Measurements from ENCODE around the gene ANTKMT. TPM values are rescaled to one million over a fixed set of nuclear protein-coding genes. Genes with fewer than 3 reads are reported as not detected.

The ANTKMT gene
- total and polyA plus RNA-seq, 2 of the 4 experiments (the other 2 are of a cell fraction): 7.3 to 16.2 TPM

GRCh38 chr16:719815-720446 lies 1.0 kb upstream of the ANTKMT start:
- Histone ChIP-seq H3K18ac (ENCODE audit: low read depth, low read length) (no peak overlapping the region), H3K9me3 (ENCODE audit: control insufficient read depth, insufficient read depth, low read length) (no peaks in the 10 kb centered on the region), H2BK120ac (ENCODE audit: low read depth, low read length) (no peak overlapping the region), H4K8ac (ENCODE audit: low read depth in 2 of 2, low read length in 2 of 2) (peak overlapping the region in 1 of 2 experiments; percentile 94; a peak in 2 of 4 replicates), H3K4me1 (ENCODE audit: control insufficient read depth, insufficient read depth, low read length) (peaks cover 17% of the 10 kb centered on the region), H2AK5ac (ENCODE audit: low read depth, low read length) (peak overlapping the region; percentile 25), H4K91ac (ENCODE audit: insufficient read depth, low read depth, low read length) (no peak overlapping the region), H3K56ac (ENCODE audit: extremely low read depth, insufficient read depth, low read length) (no peak overlapping the region), H3K4me3 (ENCODE audit: insufficient read depth, low read depth, low read length) (peak overlapping the region; percentile 98), H3K27ac (ENCODE audit: insufficient read depth, low read length) (peak overlapping the region; percentile 16), H3K4ac (ENCODE audit: low read depth, low read length) (peak overlapping the region; percentile 83), H2AFZ (replicated peaks; ENCODE audit: low read length, poor library complexity) (peak overlapping the region; percentile 96), H3K9me1 (ENCODE audit: insufficient read depth, low read length) (no peaks in the 10 kb centered on the region), H2AK9ac (replicated peaks; ENCODE audit: low read depth, low read length, poor library complexity) (peak overlapping the region; percentile 92), H3K23ac (ENCODE audit: low read depth, low read length) (peak overlapping the region; percentile 28; the same call in 1 of the 2 replicates), H4K20me1 (ENCODE audit: insufficient read depth, low read length) (peaks cover 7% of the 10 kb centered on the region), H3K9ac (ENCODE audit: low read depth, low read length) (peak overlapping the region; percentile 79; the same call in 1 of the 2 replicates), H3K14ac (replicated peaks; ENCODE audit: low read depth, low read length) (no peak overlapping the region), H3K36me3 (ENCODE audit: control insufficient read depth, insufficient read depth, low read length) (peaks cover 1% of the 10 kb centered on the region; the same call in 1 of the 2 replicates), H3K4me2 (ENCODE audit: low read depth, low read length) (peak overlapping the region; percentile 68), H2BK5ac (ENCODE audit: low read depth, low read length, poor library complexity, severe bottlenecking) (peak overlapping the region; percentile 93), H3K79me1 (ENCODE audit: low read depth in 1 of 2, low read length in 2 of 2) (peaks cover 13 to 23% of the 10 kb centered on the region in 2 experiments), H4K5ac (ENCODE audit: low read depth, low read length) (peak overlapping the region; percentile 8; the same call in 1 of the 2 replicates), H3K27me3 (ENCODE audit: control insufficient read depth, insufficient read depth, low read length) (no peaks in the 10 kb centered on the region), H2BK20ac (ENCODE audit: low read depth, low read length) (no peak overlapping the region), H2BK15ac (ENCODE audit: low read depth, low read length) (no peak overlapping the region)
- BruUV-seq (replicated peaks): no TSS peak
- intact Hi-C loops (cut with micrococcal nuclease) (no loop called here), in situ Hi-C loops (cut with MboI; ENCODE audit: low sequenced_read_pairs) (loop anchor here (25.0 kb wide), 1 partner anchor 342 kb away; the partner anchor contains the start of gene SSTR5), dilution Hi-C loops (cut with HindIII; ENCODE audit: low sequenced_read_pairs, unreplicated experiment) (no loop called here)
- no peak for TF ChIP-seq SMC3 (IDR thresholded peaks at IDR 0.05; ENCODE audit: low read depth, low read length)
- TF ChIP-seq RAD21 (IDR thresholded peaks at IDR 0.05; ENCODE audit: low read length): no peak
- no peak for TF ChIP-seq POLR2A (IDR thresholded peaks at IDR 0.05; ENCODE audit: low read depth, low read length)
- no peak for TF ChIP-seq BHLHE40 (IDR thresholded peaks at IDR 0.05; ENCODE audit: low read depth, low read length)
- TF ChIP-seq CEBPB (IDR thresholded peaks at IDR 0.05; ENCODE audit: low read depth, low read length): no peak
- TF ChIP-seq, protein P1, sequence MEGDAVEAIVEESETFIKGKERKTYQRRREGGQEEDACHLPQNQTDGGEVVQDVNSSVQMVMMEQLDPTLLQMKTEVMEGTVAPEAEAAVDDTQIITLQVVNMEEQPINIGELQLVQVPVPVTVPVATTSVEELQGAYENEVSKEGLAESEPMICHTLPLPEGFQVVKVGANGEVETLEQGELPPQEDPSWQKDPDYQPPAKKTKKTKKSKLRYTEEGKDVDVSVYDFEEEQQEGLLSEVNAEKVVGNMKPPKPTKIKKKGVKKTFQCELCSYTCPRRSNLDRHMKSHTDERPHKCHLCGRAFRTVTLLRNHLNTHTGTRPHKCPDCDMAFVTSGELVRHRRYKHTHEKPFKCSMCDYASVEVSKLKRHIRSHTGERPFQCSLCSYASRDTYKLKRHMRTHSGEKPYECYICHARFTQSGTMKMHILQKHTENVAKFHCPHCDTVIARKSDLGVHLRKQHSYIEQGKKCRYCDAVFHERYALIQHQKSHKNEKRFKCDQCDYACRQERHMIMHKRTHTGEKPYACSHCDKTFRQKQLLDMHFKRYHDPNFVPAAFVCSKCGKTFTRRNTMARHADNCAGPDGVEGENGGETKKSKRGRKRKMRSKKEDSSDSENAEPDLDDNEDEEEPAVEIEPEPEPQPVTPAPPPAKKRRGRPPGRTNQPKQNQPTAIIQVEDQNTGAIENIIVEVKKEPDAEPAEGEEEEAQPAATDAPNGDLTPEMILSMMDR (conservative IDR thresholded peaks at IDR 0.05; ENCODE audit: low read depth, low read length): peak; percentile 23
- TF ChIP-seq, protein P2, sequence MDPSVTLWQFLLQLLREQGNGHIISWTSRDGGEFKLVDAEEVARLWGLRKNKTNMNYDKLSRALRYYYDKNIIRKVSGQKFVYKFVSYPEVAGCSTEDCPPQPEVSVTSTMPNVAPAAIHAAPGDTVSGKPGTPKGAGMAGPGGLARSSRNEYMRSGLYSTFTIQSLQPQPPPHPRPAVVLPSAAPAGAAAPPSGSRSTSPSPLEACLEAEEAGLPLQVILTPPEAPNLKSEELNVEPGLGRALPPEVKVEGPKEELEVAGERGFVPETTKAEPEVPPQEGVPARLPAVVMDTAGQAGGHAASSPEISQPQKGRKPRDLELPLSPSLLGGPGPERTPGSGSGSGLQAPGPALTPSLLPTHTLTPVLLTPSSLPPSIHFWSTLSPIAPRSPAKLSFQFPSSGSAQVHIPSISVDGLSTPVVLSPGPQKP (IDR thresholded peaks at IDR 0.05; ENCODE audit: borderline replicate concordance, low read depth, low read length): no peak
- TF ChIP-seq MAFK (IDR thresholded peaks at IDR 0.05; ENCODE audit: low read depth, low read length): no peak
- WGBS, 2 experiments (ENCODE audit: extremely low coverage in 2 of 2, insufficient read length in 1 of 2): 10% methylated on average over 2 of the region's 16 CpGs; no CpG with 5 or more reads in 1 of the 2 experiments
- ChIA-PET POLR2A (ENCODE audit: unreplicated experiment) (interaction anchor here (0.5 kb wide), 1 partner anchor 10 kb away, joined by 4 read pairs; no protein-coding TSS in a partner anchor), CTCF (interaction anchor here (0.6 kb wide), 1 partner anchor 8 kb away, joined by 3 read pairs; no protein-coding TSS in a partner anchor)
- DNase-seq: no peak
- ATAC-seq (ENCODE audit: low read depth): no peak

Data from IMR-90 (cell line).